ENCODE measurements around the gene LIMK2. TPM values are rescaled to one million over a fixed set of nuclear protein-coding genes. Genes with fewer than 3 reads are reported as not detected.

LIMK2 gene
- total RNA-seq, 1 donor: 25.0 TPM

- no peaks in the 10 kb centered on the region for H3K9me3 ChIP-seq (ENCODE audit: low read depth, low read length)
- no peak for DNase-seq (ENCODE audit: insufficient read length, low spot score, missing footprints)
- no peak for TF ChIP-seq CTCF (IDR thresholded peaks at IDR 0.05; ENCODE audit: extremely low read depth, low read depth, low read length)
- no peaks in the 10 kb centered on the region for H3K79me2 ChIP-seq (ENCODE audit: insufficient read depth, low read length)
- no peaks in the 10 kb centered on the region for H3K36me3 ChIP-seq (ENCODE audit: insufficient read depth, low read length)
- H3K4me3 ChIP-seq (ENCODE audit: insufficient read depth, low read length): no peak overlapping the region
- peaks cover 24% of the 10 kb centered on the region for H3K4me1 ChIP-seq (ENCODE audit: insufficient read depth, low read length)
- H4K20me1 ChIP-seq (ENCODE audit: insufficient read depth, low read length): no peaks in the 10 kb centered on the region
- peaks cover 14% of the 10 kb centered on the region for H3K27me3 ChIP-seq (ENCODE audit: insufficient read depth, low read length)
- H3K4me2 ChIP-seq (ENCODE audit: insufficient read depth, low read length): no peak overlapping the region
- no peak overlapping the region for H2AFZ ChIP-seq (ENCODE audit: low read length)
- no peak overlapping the region for H3K27ac ChIP-seq (ENCODE audit: low read depth, low read length)
These were observed 83.3 kb downstream of the LIMK2 start for GRCh38 chr22:31295360-31295759.

- Histone ChIP-seq H3K4me2 (ENCODE audit: insufficient read depth, low read length) (no peak overlapping the region), H4K20me1 (ENCODE audit: insufficient read depth, low read length) (no peaks in the 10 kb centered on the region), H3K4me3 (ENCODE audit: insufficient read depth, low read length) (no peak overlapping the region), H3K4me1 (ENCODE audit: insufficient read depth, low read length) (peaks cover 21% of the 10 kb centered on the region), H3K27me3 (ENCODE audit: insufficient read depth, low read length) (peaks cover 21% of the 10 kb centered on the region), H3K27ac (ENCODE audit: low read depth, low read length) (no peak overlapping the region), H3K9me3 (ENCODE audit: low read depth, low read length) (no peaks in the 10 kb centered on the region), H2AFZ (ENCODE audit: low read length) (peak overlapping the region; percentile 28), H3K36me3 (ENCODE audit: insufficient read depth, low read length) (no peaks in the 10 kb centered on the region), H3K79me2 (ENCODE audit: insufficient read depth, low read length) (no peaks in the 10 kb centered on the region)
- no peak for TF ChIP-seq CTCF (IDR thresholded peaks at IDR 0.05; ENCODE audit: extremely low read depth, low read depth, low read length)
- DNase-seq (ENCODE audit: insufficient read length, low spot score, missing footprints): no peak
These were observed 83.9 kb downstream of the LIMK2 start for GRCh38 chr22:31295831-31296657.

GRCh38 chr22:31300896-31301295, 88.8 kb downstream of the LIMK2 start:
- Histone ChIP-seq H3K9me3 (ENCODE audit: low read depth, low read length) (no peaks in the 10 kb centered on the region), H3K27ac (ENCODE audit: low read depth, low read length) (no peak overlapping the region), H4K20me1 (ENCODE audit: insufficient read depth, low read length) (no peaks in the 10 kb centered on the region), H3K4me1 (ENCODE audit: insufficient read depth, low read length) (peaks cover under 1% of the 10 kb centered on the region), H3K27me3 (ENCODE audit: insufficient read depth, low read length) (peaks cover 38% of the 10 kb centered on the region), H3K36me3 (ENCODE audit: insufficient read depth, low read length) (no peaks in the 10 kb centered on the region), H3K79me2 (ENCODE audit: insufficient read depth, low read length) (no peaks in the 10 kb centered on the region), H3K4me2 (ENCODE audit: insufficient read depth, low read length) (no peak overlapping the region), H3K4me3 (ENCODE audit: insufficient read depth, low read length) (no peak overlapping the region), H2AFZ (ENCODE audit: low read length) (no peak overlapping the region)
- no peak for DNase-seq (ENCODE audit: insufficient read length, low spot score, missing footprints)
- TF ChIP-seq CTCF (IDR thresholded peaks at IDR 0.05; ENCODE audit: extremely low read depth, low read depth, low read length): no peak

- Histone ChIP-seq H3K4me3 (ENCODE audit: insufficient read depth, low read length) (no peak overlapping the region), H3K79me2 (ENCODE audit: insufficient read depth, low read length) (no peaks in the 10 kb centered on the region), H4K20me1 (ENCODE audit: insufficient read depth, low read length) (no peaks in the 10 kb centered on the region), H2AFZ (ENCODE audit: low read length) (no peak overlapping the region), H3K27ac (ENCODE audit: low read depth, low read length) (no peak overlapping the region), H3K9me3 (ENCODE audit: low read depth, low read length) (no peaks in the 10 kb centered on the region), H3K4me1 (ENCODE audit: insufficient read depth, low read length) (no peaks in the 10 kb centered on the region), H3K36me3 (ENCODE audit: insufficient read depth, low read length) (no peaks in the 10 kb centered on the region), H3K27me3 (ENCODE audit: insufficient read depth, low read length) (peaks cover 38% of the 10 kb centered on the region), H3K4me2 (ENCODE audit: insufficient read depth, low read length) (no peak overlapping the region)
- no peak for DNase-seq (ENCODE audit: insufficient read length, low spot score, missing footprints)
- no peak for TF ChIP-seq CTCF (IDR thresholded peaks at IDR 0.05; ENCODE audit: extremely low read depth, low read depth, low read length)
These were observed 89.9 kb downstream of the LIMK2 start for GRCh38 chr22:31302006-31302405.
